Kidney epithelial cell (primary cell): Measurements from ENCODE around the gene BRD3OS. TPM values are rescaled to one million over a fixed set of nuclear protein-coding genes. Genes with fewer than 3 reads are reported as not detected.

ENCODE experiments used
- DNase-seq: peaks from one replicate; pipeline ENCODE4 v3.0.0-alpha.2; 2010; ENCODE audit warnings: low read depth
- H3K27me3 ChIP-seq: 2 replicates; pipeline ENCODE4 v1.6.0; 2011; ENCODE audit warnings: low read length; ENCODE audit not compliant: control insufficient read depth, insufficient read depth
- H3K36me3 ChIP-seq: 2 replicates; pipeline ENCODE4 v1.5.1; 2011; ENCODE audit warnings: low read length; ENCODE audit not compliant: control insufficient read depth, insufficient read depth
- H3K4me3 ChIP-seq: 2 replicates; pipeline ENCODE4 v1.5.1; 2011; ENCODE audit warnings: low read depth, mild to moderate bottlenecking, control low read depth, low read length
- CTCF ChIP-seq: IDR thresholded peaks from 2 replicates; pipeline ENCODE4 v1.5.1; 2011; ENCODE audit warnings: mild to moderate bottlenecking, moderate library complexity, low read length, control low read depth, inconsistent platforms; ENCODE audit not compliant: insufficient read depth, poor library complexity, severe bottlenecking
- total RNA-seq: library from RNA; depleted of rRNA; stranded (reverse); fragments of >200 nt; gene quantifications from 2 replicates; pipeline ENCODE4 v1.2.3, GENCODE V29; 2015

The BRD3OS gene
- total RNA-seq, 1 donor from 2014 or later, result 12.8 TPM

- Histone ChIP-seq H3K4me3 (no peak overlapping the region), H3K36me3 (peaks cover 4% of the 10 kb centered on the region), H3K27me3 (no peaks in the 10 kb centered on the region)
- no peak for DNase-seq
- no peak for TF ChIP-seq CTCF
Observed at GRCh38 chr9:134044944-134045343, 19.7 kb downstream of the BRD3OS start.

GRCh38 chr9:134045841-134046544 is 20.7 kb downstream of the BRD3OS start:
- DNase-seq, result no peak
- Histone ChIP-seq H3K4me3 (no peak overlapping the region), H3K27me3 (no peaks in the 10 kb centered on the region), H3K36me3 (peaks cover 4% of the 10 kb centered on the region)
- TF ChIP-seq CTCF, result no peak

GRCh38 chr9:134046894-134047681 is 21.8 kb downstream of the BRD3OS start:
- TF ChIP-seq CTCF, result no peak
- H3K4me3 ChIP-seq, result no peak overlapping the region
- DNase-seq, result no peak
- H3K27me3 ChIP-seq, result no peaks in the 10 kb centered on the region
- H3K36me3 ChIP-seq, result peaks cover 4% of the 10 kb centered on the region

- DNase-seq, result no peak
- no peak for TF ChIP-seq CTCF
- Histone ChIP-seq H3K27me3 (no peaks in the 10 kb centered on the region), H3K36me3 (peaks cover 4% of the 10 kb centered on the region), H3K4me3 (no peak overlapping the region)
Observed at GRCh38 chr9:134047868-134048581, 22.7 kb downstream of the BRD3OS start.

GRCh38 chr9:134048582-134048968 is 23.3 kb downstream of the BRD3OS start:
- TF ChIP-seq CTCF, result no peak
- DNase-seq, result no peak
- Histone ChIP-seq H3K4me3 (no peak overlapping the region), H3K36me3 (peaks cover 3% of the 10 kb centered on the region), H3K27me3 (no peaks in the 10 kb centered on the region)
